Measurements from ENCODE around the gene HOTAIR.

DNA sequence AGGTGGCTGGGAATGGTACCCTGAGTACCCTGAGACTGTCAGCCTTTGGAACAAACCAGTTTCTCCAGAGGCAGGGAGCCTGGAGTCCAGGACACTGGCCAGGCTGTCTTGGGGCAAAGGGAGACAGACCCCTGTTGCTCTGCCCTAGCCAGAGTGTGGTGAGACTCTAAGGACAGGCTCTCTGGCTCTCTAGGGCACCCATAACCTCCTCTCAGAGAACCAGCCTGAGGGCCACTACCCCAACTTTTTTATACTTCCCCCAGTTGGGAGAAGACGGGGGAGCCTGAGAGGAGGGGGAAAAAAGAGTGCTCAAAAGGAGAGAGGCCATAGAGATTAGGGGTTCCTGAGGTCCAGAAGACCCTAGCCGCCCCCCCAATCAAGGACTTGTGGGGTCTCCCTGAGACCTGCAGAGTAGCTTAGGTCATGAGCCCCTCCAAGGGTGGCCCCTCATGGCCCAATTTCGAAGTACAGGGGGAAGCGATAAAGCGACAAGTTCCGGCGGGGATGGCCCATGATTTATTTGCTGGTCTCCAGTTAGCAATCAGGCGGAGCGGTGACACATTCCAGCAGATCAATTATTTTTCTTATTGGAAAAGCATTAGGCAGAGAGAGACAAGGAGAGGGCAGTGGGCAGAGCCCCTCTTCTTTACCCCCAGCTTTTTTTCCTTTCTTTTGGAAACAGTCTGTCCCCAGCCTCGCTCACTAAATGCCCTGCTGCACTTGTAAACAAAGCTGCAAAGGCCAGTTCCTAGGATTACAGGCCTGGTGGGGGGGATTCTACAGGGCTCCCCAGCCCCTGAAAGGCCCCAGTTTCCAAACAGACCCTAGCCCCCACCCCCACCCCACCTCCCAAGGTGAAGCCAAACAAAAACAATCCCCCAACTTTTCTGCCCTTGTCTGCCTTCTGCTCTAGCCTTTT lies 35.6 kb upstream of the HOTAIR start:
- TF ChIP-seq POLR2A (IDR thresholded peaks at IDR 0.05) (no peak), CTCF (IDR thresholded peaks at IDR 0.05) (no peak)
